ENCODE data around the gene GOLGA2.

Gene GOLGA2, protein sequence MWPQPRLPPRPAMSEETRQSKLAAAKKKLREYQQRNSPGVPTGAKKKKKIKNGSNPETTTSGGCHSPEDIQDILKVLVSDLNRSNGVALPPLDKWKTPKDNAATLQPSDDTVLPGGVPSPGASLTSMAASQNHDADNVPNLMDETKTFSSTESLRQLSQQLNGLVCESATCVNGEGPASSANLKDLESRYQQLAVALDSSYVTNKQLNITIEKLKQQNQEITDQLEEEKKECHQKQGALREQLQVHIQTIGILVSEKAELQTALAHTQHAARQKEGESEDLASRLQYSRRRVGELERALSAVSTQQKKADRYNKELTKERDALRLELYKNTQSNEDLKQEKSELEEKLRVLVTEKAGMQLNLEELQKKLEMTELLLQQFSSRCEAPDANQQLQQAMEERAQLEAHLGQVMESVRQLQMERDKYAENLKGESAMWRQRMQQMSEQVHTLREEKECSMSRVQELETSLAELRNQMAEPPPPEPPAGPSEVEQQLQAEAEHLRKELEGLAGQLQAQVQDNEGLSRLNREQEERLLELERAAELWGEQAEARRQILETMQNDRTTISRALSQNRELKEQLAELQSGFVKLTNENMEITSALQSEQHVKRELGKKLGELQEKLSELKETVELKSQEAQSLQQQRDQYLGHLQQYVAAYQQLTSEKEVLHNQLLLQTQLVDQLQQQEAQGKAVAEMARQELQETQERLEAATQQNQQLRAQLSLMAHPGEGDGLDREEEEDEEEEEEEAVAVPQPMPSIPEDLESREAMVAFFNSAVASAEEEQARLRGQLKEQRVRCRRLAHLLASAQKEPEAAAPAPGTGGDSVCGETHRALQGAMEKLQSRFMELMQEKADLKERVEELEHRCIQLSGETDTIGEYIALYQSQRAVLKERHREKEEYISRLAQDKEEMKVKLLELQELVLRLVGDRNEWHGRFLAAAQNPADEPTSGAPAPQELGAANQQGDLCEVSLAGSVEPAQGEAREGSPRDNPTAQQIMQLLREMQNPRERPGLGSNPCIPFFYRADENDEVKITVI

DNA sequence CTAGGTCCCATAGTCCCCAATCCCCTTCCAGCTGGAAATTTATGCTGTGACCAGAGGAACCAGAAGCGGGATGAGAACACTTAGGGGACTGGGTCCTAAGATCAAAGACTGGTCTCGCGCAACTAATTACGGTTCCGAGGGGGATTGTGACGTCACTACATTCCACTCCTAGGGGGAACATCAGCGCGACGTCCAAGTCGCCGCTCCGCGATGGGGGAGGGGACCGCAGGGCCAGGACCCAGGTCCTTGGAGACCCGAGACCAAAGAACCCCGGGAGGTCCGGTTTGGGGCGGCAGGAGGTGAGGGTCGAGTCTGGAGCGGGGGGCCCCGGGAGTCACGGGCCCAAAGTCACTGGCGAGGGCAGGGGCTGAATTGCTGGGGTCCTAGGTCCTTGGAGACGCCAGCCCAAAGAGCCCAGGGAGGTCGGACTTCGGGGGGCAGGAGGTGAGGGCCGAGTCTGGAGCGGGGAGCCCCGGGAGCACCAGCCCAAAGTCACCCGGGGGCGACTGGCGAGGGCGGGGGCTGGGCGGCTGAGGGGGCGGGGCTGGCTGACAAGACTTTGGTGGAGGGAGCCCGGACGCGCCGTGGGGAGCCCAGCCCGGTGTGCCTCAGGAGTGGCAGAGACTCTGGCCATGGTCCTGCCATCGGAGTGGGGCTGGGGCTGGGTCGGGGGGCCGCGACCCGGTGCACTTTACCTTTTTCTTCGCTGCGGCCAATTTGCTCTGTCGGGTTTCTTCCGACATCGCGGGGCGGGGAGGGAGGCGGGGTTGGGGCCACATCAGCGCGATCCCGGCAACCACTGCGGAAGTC is at the start of gene GOLGA2:
Gene GOLGA2, minus strand, starts transcription at position 810 of the 810 bp plus-strand sequence. Its CDS starts 31 bp downstream, at position 779.
- no peaks in the 10 kb centered on the region for H3K9me3 Mint-ChIP-seq
- peak within 1 kb of the TSS; percentile 97 for H3K4me3 Mint-ChIP-seq
- no peaks in the 10 kb centered on the region for H3K27me3 Mint-ChIP-seq
- peaks cover 44% of the 10 kb centered on the region for H3K4me1 Mint-ChIP-seq
- peak; percentile 82 for ATAC-seq
- H3K36me3 Mint-ChIP-seq, result peaks cover 17% of the 10 kb centered on the region
- peak within 1 kb of the TSS; percentile 97 for H3K27ac Mint-ChIP-seq

DNA sequence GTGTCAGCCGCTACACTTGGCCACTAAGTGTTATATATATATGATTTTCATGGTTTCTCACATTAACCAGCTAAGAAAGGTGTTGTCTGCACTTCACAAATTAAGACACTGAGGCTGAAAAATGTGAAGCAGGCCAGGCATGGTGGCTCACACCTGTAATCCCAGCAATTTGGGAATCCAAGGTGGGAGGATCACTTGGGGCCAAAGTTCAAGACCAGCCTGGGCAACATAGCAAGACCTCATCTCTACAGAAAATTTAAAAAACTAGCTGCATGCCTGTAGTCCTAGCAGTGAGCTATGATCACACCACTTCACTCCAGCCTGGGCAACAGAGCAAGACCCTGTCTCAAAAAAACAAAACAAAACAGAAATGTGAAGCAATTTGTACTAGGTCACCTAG is 48.6 kb upstream of the GOLGA2 start:
- Mint-ChIP-seq H3K27ac (no peak overlapping the region), H3K4me1 (peaks cover 13% of the 10 kb centered on the region), H3K27me3 (no peaks in the 10 kb centered on the region), H3K36me3 (peaks cover 18% of the 10 kb centered on the region), H3K9me3 (no peaks in the 10 kb centered on the region), H3K4me3 (no peak overlapping the region)
- ATAC-seq, result no peak

DNA sequence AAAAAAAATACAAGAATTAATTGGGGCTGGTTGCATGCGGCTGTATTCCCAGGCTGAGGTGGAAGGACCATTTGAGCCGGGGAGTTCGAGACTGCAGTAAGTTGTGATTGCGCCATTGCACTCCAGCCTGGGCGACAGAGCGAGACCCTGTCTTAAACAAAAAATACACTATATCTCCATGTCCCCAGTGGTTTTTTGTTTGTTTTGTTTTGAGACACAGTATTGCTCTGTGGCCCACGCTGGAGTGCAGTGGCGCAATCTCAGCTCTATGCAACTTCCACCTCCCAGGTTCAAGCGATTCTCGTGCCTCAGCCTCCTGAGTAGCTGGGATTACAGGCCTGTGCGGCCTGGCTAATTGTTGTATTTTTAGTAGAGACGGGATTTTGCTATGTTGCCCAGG is 48.0 kb upstream of the GOLGA2 start:
- H3K4me1 Mint-ChIP-seq, result peaks cover 13% of the 10 kb centered on the region
- H3K9me3 Mint-ChIP-seq, result no peaks in the 10 kb centered on the region
- peak overlapping the region; percentile 90 for H3K4me3 Mint-ChIP-seq
- H3K27me3 Mint-ChIP-seq, result no peaks in the 10 kb centered on the region
- peaks cover 18% of the 10 kb centered on the region for H3K36me3 Mint-ChIP-seq
- H3K27ac Mint-ChIP-seq, result peak overlapping the region; percentile 91
- ATAC-seq, result no peak

DNA sequence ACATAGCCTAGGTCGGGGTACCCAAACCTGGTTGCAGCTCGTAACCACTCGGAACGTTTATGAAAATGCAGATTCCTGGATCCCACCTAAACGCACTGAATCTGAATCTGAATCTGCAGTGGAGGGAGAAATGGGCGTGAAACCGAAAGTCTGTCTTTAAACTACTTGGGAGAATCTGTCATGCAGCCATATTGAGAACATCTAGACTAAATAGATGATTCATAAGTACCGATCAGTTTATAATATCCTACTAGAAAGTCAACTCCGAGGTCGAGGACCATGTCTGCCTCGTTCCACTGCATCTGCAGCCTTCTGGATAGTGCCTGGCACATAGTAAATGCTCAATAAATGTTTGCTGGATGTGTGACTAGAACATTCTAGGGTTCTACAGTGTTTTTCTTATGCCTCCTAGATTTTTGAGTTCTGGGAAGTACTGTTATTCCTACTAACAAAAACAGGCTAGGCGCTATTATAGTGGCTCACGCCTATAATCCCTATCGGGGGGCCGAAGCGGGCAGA is 47.5 kb upstream of the GOLGA2 start:
- peaks cover 13% of the 10 kb centered on the region for H3K4me1 Mint-ChIP-seq
- no peaks in the 10 kb centered on the region for H3K27me3 Mint-ChIP-seq
- peak overlapping the region; percentile 91 for H3K27ac Mint-ChIP-seq
- ATAC-seq, result no peak
- H3K36me3 Mint-ChIP-seq, result peaks cover 18% of the 10 kb centered on the region
- H3K4me3 Mint-ChIP-seq, result peak overlapping the region; percentile 90
- H3K9me3 Mint-ChIP-seq, result no peaks in the 10 kb centered on the region

DNA sequence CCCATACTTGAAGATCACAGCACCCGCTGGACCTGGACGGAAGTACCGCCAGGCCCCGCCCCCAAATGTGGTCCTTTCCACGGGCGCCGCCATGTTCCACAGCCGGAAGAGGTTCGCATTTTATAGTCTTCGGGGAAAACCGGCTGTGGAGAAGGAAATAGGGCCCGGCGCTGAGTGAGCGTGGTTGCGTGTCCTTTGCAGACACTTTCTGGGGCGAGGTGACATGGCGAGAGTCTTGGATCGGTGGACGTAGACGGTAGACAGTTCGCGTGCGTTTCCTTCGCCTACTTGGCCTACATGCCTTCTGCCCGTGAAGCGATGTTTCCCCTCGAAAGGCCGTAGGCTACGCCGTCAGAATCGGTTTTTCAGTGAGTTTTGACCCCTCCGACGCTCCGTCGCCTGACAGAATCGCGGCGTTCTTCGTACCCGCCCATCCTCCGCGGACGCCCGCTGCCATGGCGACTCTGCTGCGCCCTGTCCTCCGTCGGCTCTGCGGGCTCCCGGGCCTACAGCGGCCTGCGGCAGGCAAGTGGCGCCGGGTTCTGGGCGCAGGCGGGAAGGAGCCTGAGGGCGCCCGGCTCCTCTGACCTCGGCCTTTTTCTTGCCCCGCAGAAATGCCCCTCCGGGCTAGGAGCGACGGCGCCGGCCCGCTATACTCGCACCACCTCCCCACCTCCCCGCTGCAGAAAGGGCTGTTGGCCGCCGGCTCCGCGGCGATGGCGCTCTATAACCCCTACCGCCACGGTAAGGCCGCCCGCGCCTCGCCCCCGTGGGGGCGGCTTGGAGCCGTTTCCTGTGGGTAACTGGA is 46.8 kb upstream of the GOLGA2 start, which contains the start of the genes COQ4 and TRUB2:
Gene COQ4, plus strand, starts transcription at position 436 of the 808 bp plus-strand sequence. Its CDS starts 20 bp downstream, at position 456.
Gene TRUB2, minus strand, starts transcription at position 44 of the 808 bp plus-strand sequence. Its CDS starts 39 bp downstream, at position 5.
- Mint-ChIP-seq H3K4me3 (peak within 1 kb of the TSS; percentile 90), H3K4me1 (peaks cover 13% of the 10 kb centered on the region), H3K27ac (peak within 1 kb of the TSS; percentile 91), H3K36me3 (peaks cover 14% of the 10 kb centered on the region), H3K9me3 (no peaks in the 10 kb centered on the region), H3K27me3 (no peaks in the 10 kb centered on the region)
- peak; percentile 95 for ATAC-seq

DNA sequence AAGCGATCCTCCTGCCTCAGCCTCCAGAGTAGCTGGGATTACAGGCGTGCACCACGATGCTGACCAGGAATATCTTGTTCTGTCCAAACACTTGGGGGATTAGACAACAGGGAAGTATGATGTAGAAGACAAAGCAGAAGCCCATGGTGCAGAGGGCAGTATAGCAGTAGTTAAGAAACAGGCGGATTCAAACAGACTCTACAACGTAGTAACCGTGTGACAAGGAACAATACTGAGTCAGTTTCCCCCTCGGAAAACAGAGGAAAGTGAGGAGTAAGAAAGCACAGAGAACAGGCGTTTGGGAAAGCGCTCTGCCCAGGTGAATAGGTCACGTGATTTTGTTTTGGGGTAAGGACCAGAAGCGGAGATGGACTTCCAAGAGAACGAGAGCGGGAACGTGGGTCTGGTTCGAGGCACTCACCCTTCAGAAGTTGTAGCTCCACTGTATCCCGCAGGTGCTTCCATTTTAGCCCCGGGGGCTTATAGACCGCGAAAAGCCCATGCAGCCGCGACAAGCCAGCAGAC is 46.1 kb upstream of the GOLGA2 start:
- ATAC-seq, result no peak
- H3K27me3 Mint-ChIP-seq, result no peaks in the 10 kb centered on the region
- H3K4me3 Mint-ChIP-seq, result peak overlapping the region; percentile 90
- H3K4me1 Mint-ChIP-seq, result peaks cover 13% of the 10 kb centered on the region
- peak overlapping the region; percentile 91 for H3K27ac Mint-ChIP-seq
- H3K9me3 Mint-ChIP-seq, result no peaks in the 10 kb centered on the region
- peaks cover 17% of the 10 kb centered on the region for H3K36me3 Mint-ChIP-seq

DNA sequence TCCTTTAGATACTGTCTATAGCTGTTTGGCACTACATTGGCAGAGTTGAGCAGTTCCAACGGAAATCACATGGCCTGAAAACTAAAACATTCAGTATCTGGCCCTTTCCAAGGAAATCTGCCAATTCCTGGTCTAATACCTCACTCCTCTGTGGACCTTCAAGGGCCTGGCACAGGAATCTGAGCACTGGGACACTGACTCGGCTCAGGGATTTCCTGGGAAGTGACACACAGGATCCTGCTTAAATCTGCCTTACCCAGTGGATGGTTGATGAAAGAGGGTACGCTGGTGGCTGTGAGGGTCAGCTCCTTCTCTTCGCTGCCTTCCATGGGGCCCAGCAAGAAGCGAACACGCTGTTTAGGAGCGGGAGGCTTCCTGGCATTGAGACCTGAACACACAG is 45.5 kb upstream of the GOLGA2 start:
- peak overlapping the region; percentile 91 for H3K27ac Mint-ChIP-seq
- no peaks in the 10 kb centered on the region for H3K27me3 Mint-ChIP-seq
- peak overlapping the region; percentile 90 for H3K4me3 Mint-ChIP-seq
- peaks cover 13% of the 10 kb centered on the region for H3K4me1 Mint-ChIP-seq
- peaks cover 20% of the 10 kb centered on the region for H3K36me3 Mint-ChIP-seq
- no peak for ATAC-seq
- no peaks in the 10 kb centered on the region for H3K9me3 Mint-ChIP-seq

DNA sequence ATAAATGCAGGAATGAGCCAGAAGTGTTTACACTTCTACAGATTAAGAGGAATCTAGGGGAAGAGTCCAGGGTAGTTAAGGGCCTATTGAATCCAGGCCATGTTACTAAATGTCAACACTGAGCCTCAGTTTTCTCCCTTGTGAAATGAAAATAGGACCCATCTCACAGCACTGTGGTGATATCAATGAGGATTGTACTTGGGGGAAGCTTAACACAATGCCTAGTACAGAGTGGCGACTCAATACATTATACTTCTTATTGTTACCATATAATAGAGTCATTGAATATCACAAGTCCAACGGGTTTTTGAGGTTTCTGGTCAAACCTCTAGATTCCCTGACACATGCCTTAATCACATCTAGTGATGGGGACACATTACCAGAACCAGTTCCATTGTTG is 41.8 kb upstream of the GOLGA2 start:
- no peak overlapping the region for H3K4me3 Mint-ChIP-seq
- no peak for ATAC-seq
- no peak overlapping the region for H3K27ac Mint-ChIP-seq
- no peaks in the 10 kb centered on the region for H3K27me3 Mint-ChIP-seq
- no peaks in the 10 kb centered on the region for H3K4me1 Mint-ChIP-seq
- H3K36me3 Mint-ChIP-seq, result peaks cover 26% of the 10 kb centered on the region
- H3K9me3 Mint-ChIP-seq, result no peaks in the 10 kb centered on the region

DNA sequence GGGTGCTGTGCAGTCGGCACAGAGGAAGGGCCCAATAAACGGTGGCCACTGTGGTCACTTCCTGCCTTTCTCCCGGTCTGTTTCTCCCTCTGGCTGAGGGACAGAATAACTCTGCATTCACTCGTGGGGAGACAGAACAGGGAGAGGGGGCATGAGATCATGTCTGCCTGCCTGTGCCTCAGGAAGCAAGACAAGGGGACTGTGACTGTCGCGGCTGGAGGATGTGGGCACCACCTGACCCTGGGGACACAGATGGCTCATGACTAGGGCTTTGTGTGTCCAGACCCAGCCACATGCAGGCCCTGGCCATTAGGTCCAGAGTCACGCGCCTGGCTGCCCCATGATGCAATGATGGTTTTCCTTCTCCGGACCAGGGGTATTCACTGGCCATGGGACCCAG is 40.6 kb upstream of the GOLGA2 start:
- Mint-ChIP-seq H3K36me3 (peaks cover 28% of the 10 kb centered on the region), H3K27ac (no peak overlapping the region), H3K4me1 (no peaks in the 10 kb centered on the region), H3K27me3 (no peaks in the 10 kb centered on the region), H3K9me3 (no peaks in the 10 kb centered on the region), H3K4me3 (no peak overlapping the region)
- ATAC-seq, result no peak

DNA sequence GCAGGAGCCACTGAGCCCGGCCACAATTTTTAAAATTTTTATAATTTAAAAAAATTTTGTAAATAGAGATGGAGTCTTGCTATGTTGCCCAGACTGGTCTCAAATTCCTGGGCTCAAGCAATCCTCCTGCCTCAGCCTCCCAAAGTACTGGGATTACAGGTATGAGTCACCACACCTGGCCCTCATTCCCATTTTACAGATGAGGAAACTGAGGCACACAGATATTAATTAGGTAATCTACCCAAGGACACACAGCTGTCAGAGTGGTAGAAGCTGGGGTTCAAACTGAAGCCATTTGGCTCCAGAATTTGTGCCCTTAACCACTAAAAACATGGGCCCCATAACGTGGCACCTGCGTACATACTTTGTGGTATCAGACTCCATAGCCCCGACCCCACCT is 38.9 kb upstream of the GOLGA2 start:
- H3K36me3 Mint-ChIP-seq, result peaks cover 39% of the 10 kb centered on the region
- H3K4me1 Mint-ChIP-seq, result no peaks in the 10 kb centered on the region
- ATAC-seq, result no peak
- H3K27ac Mint-ChIP-seq, result no peak overlapping the region
- H3K9me3 Mint-ChIP-seq, result no peaks in the 10 kb centered on the region
- no peak overlapping the region for H3K4me3 Mint-ChIP-seq
- H3K27me3 Mint-ChIP-seq, result no peaks in the 10 kb centered on the region

DNA sequence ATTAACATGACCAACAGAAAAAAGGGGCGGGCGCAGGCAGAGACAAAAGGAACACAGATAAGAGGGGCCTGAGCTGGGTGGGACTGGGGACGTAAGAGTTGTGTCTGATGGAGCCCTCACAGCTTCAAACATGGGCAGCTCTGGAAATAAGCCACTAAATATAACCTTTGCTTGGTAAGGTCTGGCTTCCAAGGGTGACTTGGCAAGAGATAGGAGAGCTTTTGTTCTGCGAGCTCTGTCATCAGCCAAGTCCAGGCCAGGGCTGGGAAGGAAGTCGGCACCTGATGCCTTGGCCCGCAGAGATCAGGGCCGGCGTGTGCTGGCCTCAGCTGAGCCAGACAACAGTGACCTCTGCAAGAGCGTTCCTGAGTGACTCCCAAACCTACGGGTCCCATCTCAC is 34.7 kb upstream of the GOLGA2 start:
- H3K27me3 Mint-ChIP-seq, result no peaks in the 10 kb centered on the region
- peaks cover 45% of the 10 kb centered on the region for H3K36me3 Mint-ChIP-seq
- ATAC-seq, result no peak
- no peak overlapping the region for H3K4me3 Mint-ChIP-seq
- H3K27ac Mint-ChIP-seq, result no peak overlapping the region
- H3K9me3 Mint-ChIP-seq, result no peaks in the 10 kb centered on the region
- no peaks in the 10 kb centered on the region for H3K4me1 Mint-ChIP-seq

DNA sequence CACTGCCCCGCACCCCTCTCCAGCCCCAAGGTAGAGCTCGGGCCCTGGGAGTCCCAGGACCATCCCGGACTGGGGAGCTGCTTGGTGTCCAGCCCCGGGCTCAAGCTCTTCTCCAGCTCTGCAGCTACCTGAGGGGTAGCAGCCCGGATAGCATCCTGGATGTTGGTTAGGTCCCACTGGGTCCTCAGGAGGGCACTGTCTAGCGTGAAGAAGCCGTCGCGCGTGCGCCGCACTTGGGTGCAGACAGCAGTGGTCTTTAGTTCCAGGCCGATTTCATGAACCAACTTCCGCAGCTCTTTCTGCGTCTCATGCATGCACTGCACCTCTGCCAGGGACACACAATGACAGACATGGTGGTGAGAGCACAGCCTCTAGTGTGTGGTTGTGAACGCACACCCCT is 33.7 kb upstream of the GOLGA2 start:
- H3K4me3 Mint-ChIP-seq, result no peak overlapping the region
- no peak overlapping the region for H3K27ac Mint-ChIP-seq
- peaks cover 45% of the 10 kb centered on the region for H3K36me3 Mint-ChIP-seq
- ATAC-seq, result no peak
- H3K27me3 Mint-ChIP-seq, result no peaks in the 10 kb centered on the region
- H3K9me3 Mint-ChIP-seq, result no peaks in the 10 kb centered on the region
- no peaks in the 10 kb centered on the region for H3K4me1 Mint-ChIP-seq

DNA sequence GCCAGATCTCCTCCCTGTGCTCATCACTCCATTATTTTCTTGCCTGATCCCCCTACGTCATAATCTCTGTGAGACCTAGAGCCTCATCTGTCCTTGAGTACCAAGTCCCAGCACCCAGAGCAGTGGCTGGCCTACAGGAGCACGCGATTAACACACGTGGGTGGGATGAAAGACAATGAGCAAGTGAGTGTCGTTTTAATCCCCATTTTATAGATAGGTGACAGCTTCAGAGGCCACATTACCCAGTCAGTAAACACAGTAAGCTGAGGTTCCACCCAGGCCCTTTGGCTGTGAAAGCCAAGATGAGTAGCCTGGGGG is 29.1 kb upstream of the GOLGA2 start:
- H3K27me3 Mint-ChIP-seq, result no peaks in the 10 kb centered on the region
- no peaks in the 10 kb centered on the region for H3K9me3 Mint-ChIP-seq
- H3K4me1 Mint-ChIP-seq, result no peaks in the 10 kb centered on the region
- ATAC-seq, result no peak
- no peak overlapping the region for H3K4me3 Mint-ChIP-seq
- H3K27ac Mint-ChIP-seq, result no peak overlapping the region
- H3K36me3 Mint-ChIP-seq, result peaks cover 19% of the 10 kb centered on the region
